IPS-18a (cell line): Measurements from ENCODE around the gene LARP4B.

Experiments
- H3K27ac ChIP-seq: one replicate; pipeline ENCODE4 v1.5.1; 2013; ENCODE audit warnings: low read length
- H3K27me3 ChIP-seq: one replicate; pipeline ENCODE4 v1.6.1; 2013; ENCODE audit warnings: mild to moderate bottlenecking, low read length; ENCODE audit not compliant: control insufficient read depth, insufficient read depth
- H3K36me3 ChIP-seq: one replicate; pipeline ENCODE4 v1.6.1; 2013; ENCODE audit warnings: low read depth, low read length; ENCODE audit not compliant: control insufficient read depth
- H3K4me1 ChIP-seq: one replicate; pipeline ENCODE4 v1.6.1; 2013; ENCODE audit warnings: low read depth, low read length; ENCODE audit not compliant: control insufficient read depth
- H3K4me3 ChIP-seq: one replicate; pipeline ENCODE4 v1.5.1; 2013; ENCODE audit warnings: low read length
- H3K9ac ChIP-seq: one replicate; pipeline ENCODE4 v1.6.1; 2013; ENCODE audit warnings: mild to moderate bottlenecking, low read length, moderate library complexity
- H3K9me3 ChIP-seq: one replicate; pipeline ENCODE4 v1.6.1; 2013; ENCODE audit warnings: low read depth, low read length; ENCODE audit not compliant: control insufficient read depth

LARP4B gene

GRCh38 chr10:969473-970150, 38.1 kb upstream of the LARP4B start:
- no peaks in the 10 kb centered on the region for H3K9me3 ChIP-seq
- H3K27ac ChIP-seq: no peak overlapping the region
- H3K4me3 ChIP-seq: no peak overlapping the region
- H3K36me3 ChIP-seq: no peaks in the 10 kb centered on the region
- H3K9ac ChIP-seq: no peak overlapping the region
- H3K27me3 ChIP-seq: no peaks in the 10 kb centered on the region
- H3K4me1 ChIP-seq: peaks cover 3% of the 10 kb centered on the region

GRCh38 chr10:968546-969199, 37.2 kb upstream of the LARP4B start:
- H3K36me3 ChIP-seq: no peaks in the 10 kb centered on the region
- no peak overlapping the region for H3K27ac ChIP-seq
- no peaks in the 10 kb centered on the region for H3K27me3 ChIP-seq
- no peaks in the 10 kb centered on the region for H3K9me3 ChIP-seq
- peaks cover 1% of the 10 kb centered on the region for H3K4me1 ChIP-seq
- H3K4me3 ChIP-seq: no peak overlapping the region
- no peak overlapping the region for H3K9ac ChIP-seq

GRCh38 chr10:966466-967235, 35.1 kb upstream of the LARP4B start:
- no peaks in the 10 kb centered on the region for H3K9me3 ChIP-seq
- H3K36me3 ChIP-seq: no peaks in the 10 kb centered on the region
- no peak overlapping the region for H3K27ac ChIP-seq
- H3K9ac ChIP-seq: no peak overlapping the region
- no peaks in the 10 kb centered on the region for H3K4me1 ChIP-seq
- no peak overlapping the region for H3K4me3 ChIP-seq
- no peaks in the 10 kb centered on the region for H3K27me3 ChIP-seq

- H3K9me3 ChIP-seq: no peaks in the 10 kb centered on the region
- no peaks in the 10 kb centered on the region for H3K27me3 ChIP-seq
- H3K4me1 ChIP-seq: no peaks in the 10 kb centered on the region
- no peak overlapping the region for H3K4me3 ChIP-seq
- no peaks in the 10 kb centered on the region for H3K36me3 ChIP-seq
- H3K9ac ChIP-seq: no peak overlapping the region
- no peak overlapping the region for H3K27ac ChIP-seq
Observed at GRCh38 chr10:964988-965417, 33.5 kb upstream of the LARP4B start.

GRCh38 chr10:964321-964987, 32.9 kb upstream of the LARP4B start:
- no peak overlapping the region for H3K4me3 ChIP-seq
- H3K4me1 ChIP-seq: no peaks in the 10 kb centered on the region
- H3K9ac ChIP-seq: no peak overlapping the region
- H3K9me3 ChIP-seq: no peaks in the 10 kb centered on the region
- H3K36me3 ChIP-seq: no peaks in the 10 kb centered on the region
- H3K27me3 ChIP-seq: no peaks in the 10 kb centered on the region
- no peak overlapping the region for H3K27ac ChIP-seq

- Histone ChIP-seq H3K9ac (no peak overlapping the region), H3K27me3 (no peaks in the 10 kb centered on the region)
Observed at GRCh38 chr10:963655-964054, 32.1 kb upstream of the LARP4B start.

GRCh38 chr10:963186-963585, 31.7 kb upstream of the LARP4B start:
- Histone ChIP-seq H3K9ac (no peak overlapping the region), H3K9me3 (no peaks in the 10 kb centered on the region), H3K4me3 (no peak overlapping the region), H3K4me1 (no peaks in the 10 kb centered on the region), H3K36me3 (no peaks in the 10 kb centered on the region), H3K27me3 (no peaks in the 10 kb centered on the region), H3K27ac (no peak overlapping the region)

More at GRCh38 chr10:963655-964054, 32.1 kb upstream of the LARP4B start:
- H3K4me1 ChIP-seq: no peaks in the 10 kb centered on the region
- no peak overlapping the region for H3K27ac ChIP-seq
- no peak overlapping the region for H3K4me3 ChIP-seq
- no peaks in the 10 kb centered on the region for H3K36me3 ChIP-seq
- no peaks in the 10 kb centered on the region for H3K9me3 ChIP-seq

GRCh38 chr10:962342-962741, 30.8 kb upstream of the LARP4B start:
- Histone ChIP-seq H3K27ac (no peak overlapping the region), H3K9me3 (no peaks in the 10 kb centered on the region), H3K9ac (no peak overlapping the region), H3K36me3 (no peaks in the 10 kb centered on the region), H3K27me3 (no peaks in the 10 kb centered on the region), H3K4me1 (no peaks in the 10 kb centered on the region), H3K4me3 (no peak overlapping the region)

GRCh38 chr10:958856-959255, 27.4 kb upstream of the LARP4B start:
- Histone ChIP-seq H3K4me1 (no peaks in the 10 kb centered on the region), H3K9ac (no peak overlapping the region), H3K36me3 (no peaks in the 10 kb centered on the region), H3K27me3 (no peaks in the 10 kb centered on the region), H3K9me3 (no peaks in the 10 kb centered on the region), H3K27ac (no peak overlapping the region), H3K4me3 (no peak overlapping the region)

GRCh38 chr10:958106-958505, 26.6 kb upstream of the LARP4B start:
- Histone ChIP-seq H3K9ac (no peak overlapping the region), H3K27ac (no peak overlapping the region), H3K9me3 (no peaks in the 10 kb centered on the region), H3K4me3 (no peak overlapping the region), H3K36me3 (no peaks in the 10 kb centered on the region), H3K4me1 (no peaks in the 10 kb centered on the region), H3K27me3 (no peaks in the 10 kb centered on the region)

GRCh38 chr10:955820-956217, 24.3 kb upstream of the LARP4B start:
- Histone ChIP-seq H3K4me1 (no peaks in the 10 kb centered on the region), H3K27ac (no peak overlapping the region), H3K36me3 (no peaks in the 10 kb centered on the region), H3K9ac (no peak overlapping the region), H3K9me3 (no peaks in the 10 kb centered on the region), H3K4me3 (no peak overlapping the region), H3K27me3 (no peaks in the 10 kb centered on the region)
